Measurements from ENCODE around the gene GLRX2.

GLRX2 gene

DNA sequence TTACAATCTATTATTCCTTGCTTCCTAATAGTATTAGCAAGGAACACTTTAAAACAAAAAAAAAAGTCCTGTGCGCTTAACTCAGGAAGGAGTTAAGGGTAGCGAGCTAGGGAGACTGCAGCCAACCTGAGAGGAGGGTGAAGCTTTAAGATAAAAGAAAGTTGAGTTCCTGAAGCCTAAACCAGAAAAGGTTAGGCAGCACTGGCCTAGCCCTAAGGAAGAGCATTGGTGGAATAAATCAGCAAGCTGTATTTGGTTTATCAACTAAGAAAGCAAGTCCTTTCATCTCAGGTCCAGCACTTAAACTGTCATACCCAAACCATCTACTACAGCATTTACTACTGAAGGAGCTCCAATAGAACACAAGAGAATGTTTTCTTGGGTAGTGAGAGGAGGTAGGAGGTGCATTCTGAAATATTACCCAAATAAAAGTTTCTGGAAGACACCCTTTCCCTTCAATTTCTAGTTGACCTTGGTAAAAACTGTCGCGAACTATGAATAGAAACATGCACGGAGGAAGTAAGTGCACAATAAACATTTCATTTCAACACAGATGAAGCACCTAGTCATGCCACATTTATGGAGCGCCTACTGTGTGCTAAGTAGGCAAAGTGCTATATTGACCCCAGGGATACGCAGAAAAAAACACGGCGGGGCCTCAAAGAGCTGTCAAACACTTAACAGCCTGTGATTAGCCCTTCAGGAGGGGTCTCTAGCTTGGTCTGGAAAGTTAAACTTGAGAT is 1.3 kb downstream of the GLRX2 start:
- Mint-ChIP-seq H3K27me3 (ENCODE audit: low read depth) (peaks cover 6% of the 10 kb centered on the region), H3K27ac (peak overlapping the region; percentile 47), H3K4me1 (ENCODE audit: low read depth) (peaks cover 15% of the 10 kb centered on the region), H3K9me3 (no peaks in the 10 kb centered on the region), H3K36me3 (ENCODE audit: low read depth) (peaks cover 4% of the 10 kb centered on the region), H3K4me3 (peak overlapping the region; percentile 91)

- H3K9me3 Mint-ChIP-seq: no peaks in the 10 kb centered on the region
- H3K4me3 Mint-ChIP-seq: no peak overlapping the region
- H3K27me3 Mint-ChIP-seq (ENCODE audit: low read depth): no peaks in the 10 kb centered on the region
- H3K4me1 Mint-ChIP-seq (ENCODE audit: low read depth): peaks cover 15% of the 10 kb centered on the region
- no peak overlapping the region for H3K27ac Mint-ChIP-seq
- peaks cover 4% of the 10 kb centered on the region for H3K36me3 Mint-ChIP-seq (ENCODE audit: low read depth)
These were observed 2.6 kb downstream of the GLRX2 start for GRCh38 chr1:193102662-193103061.

DNA sequence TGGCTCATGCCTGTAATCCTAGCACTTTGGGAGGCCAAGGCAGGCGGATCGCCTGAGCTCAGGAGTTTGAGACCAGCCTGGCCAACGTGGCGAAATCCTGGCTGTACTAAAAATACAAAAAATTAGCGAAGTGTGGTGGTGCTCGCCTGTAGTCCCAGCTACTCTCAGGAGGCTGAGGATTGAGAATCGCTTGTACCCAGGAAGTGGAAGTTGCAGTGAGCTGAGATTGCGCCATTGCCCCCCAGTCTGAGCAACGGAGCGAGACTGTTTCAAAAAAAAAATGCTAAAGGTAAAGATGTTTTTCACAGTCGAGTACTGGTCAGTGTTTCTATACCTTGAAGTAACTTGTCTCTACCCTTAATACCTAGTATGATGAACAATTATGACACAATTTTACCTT is 11.1 kb downstream of the GLRX2 start:
- H3K27ac Mint-ChIP-seq: no peak overlapping the region
- no peak overlapping the region for H3K4me3 Mint-ChIP-seq
- H3K4me1 Mint-ChIP-seq (ENCODE audit: low read depth): peaks cover 1% of the 10 kb centered on the region
- H3K9me3 Mint-ChIP-seq: no peaks in the 10 kb centered on the region
- peaks cover 17% of the 10 kb centered on the region for H3K36me3 Mint-ChIP-seq (ENCODE audit: low read depth)
- no peaks in the 10 kb centered on the region for H3K27me3 Mint-ChIP-seq (ENCODE audit: low read depth)

- no peak overlapping the region for H3K4me3 Mint-ChIP-seq
- no peak overlapping the region for H3K27ac Mint-ChIP-seq
- H3K36me3 Mint-ChIP-seq (ENCODE audit: low read depth): peaks cover 7% of the 10 kb centered on the region
- H3K27me3 Mint-ChIP-seq (ENCODE audit: low read depth): no peaks in the 10 kb centered on the region
- no peaks in the 10 kb centered on the region for H3K9me3 Mint-ChIP-seq
- H3K4me1 Mint-ChIP-seq (ENCODE audit: low read depth): no peaks in the 10 kb centered on the region
These were observed 14.3 kb downstream of the GLRX2 start for GRCh38 chr1:193090865-193091264.

- Mint-ChIP-seq H3K4me1 (ENCODE audit: low read depth) (no peaks in the 10 kb centered on the region), H3K27me3 (ENCODE audit: low read depth) (no peaks in the 10 kb centered on the region), H3K4me3 (no peak overlapping the region), H3K36me3 (ENCODE audit: low read depth) (peaks cover 17% of the 10 kb centered on the region), H3K27ac (no peak overlapping the region), H3K9me3 (no peaks in the 10 kb centered on the region)
These were observed 17.3 kb downstream of the GLRX2 start for GRCh38 chr1:193087893-193088292.

DNA sequence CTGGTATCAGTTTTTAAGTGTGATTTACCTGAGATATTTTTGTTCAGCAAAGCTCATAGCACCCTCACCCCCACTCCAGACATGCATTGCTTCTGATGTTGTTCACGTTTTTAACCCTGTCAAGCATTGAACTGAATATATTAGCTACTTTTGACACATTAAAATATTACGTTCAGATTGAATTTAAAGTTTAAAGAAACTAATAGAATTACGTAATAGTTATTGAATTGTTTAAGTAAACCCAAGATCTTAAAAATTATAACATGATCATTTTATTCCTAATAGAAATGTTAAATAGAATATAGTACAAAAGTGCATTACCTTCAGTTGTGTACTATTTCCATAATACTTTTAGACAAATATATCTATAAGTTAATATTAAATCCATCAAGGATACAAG is 18.9 kb downstream of the GLRX2 start:
- Mint-ChIP-seq H3K4me1 (ENCODE audit: low read depth) (no peaks in the 10 kb centered on the region), H3K27ac (no peak overlapping the region), H3K36me3 (ENCODE audit: low read depth) (peaks cover 22% of the 10 kb centered on the region), H3K27me3 (ENCODE audit: low read depth) (no peaks in the 10 kb centered on the region), H3K4me3 (no peak overlapping the region), H3K9me3 (no peaks in the 10 kb centered on the region)

GRCh38 chr1:193085263-193085662 is 20.0 kb downstream of the GLRX2 start:
- Mint-ChIP-seq H3K36me3 (ENCODE audit: low read depth) (peaks cover 24% of the 10 kb centered on the region), H3K4me1 (ENCODE audit: low read depth) (no peaks in the 10 kb centered on the region), H3K27me3 (ENCODE audit: low read depth) (no peaks in the 10 kb centered on the region), H3K9me3 (no peaks in the 10 kb centered on the region), H3K27ac (no peak overlapping the region), H3K4me3 (no peak overlapping the region)

DNA sequence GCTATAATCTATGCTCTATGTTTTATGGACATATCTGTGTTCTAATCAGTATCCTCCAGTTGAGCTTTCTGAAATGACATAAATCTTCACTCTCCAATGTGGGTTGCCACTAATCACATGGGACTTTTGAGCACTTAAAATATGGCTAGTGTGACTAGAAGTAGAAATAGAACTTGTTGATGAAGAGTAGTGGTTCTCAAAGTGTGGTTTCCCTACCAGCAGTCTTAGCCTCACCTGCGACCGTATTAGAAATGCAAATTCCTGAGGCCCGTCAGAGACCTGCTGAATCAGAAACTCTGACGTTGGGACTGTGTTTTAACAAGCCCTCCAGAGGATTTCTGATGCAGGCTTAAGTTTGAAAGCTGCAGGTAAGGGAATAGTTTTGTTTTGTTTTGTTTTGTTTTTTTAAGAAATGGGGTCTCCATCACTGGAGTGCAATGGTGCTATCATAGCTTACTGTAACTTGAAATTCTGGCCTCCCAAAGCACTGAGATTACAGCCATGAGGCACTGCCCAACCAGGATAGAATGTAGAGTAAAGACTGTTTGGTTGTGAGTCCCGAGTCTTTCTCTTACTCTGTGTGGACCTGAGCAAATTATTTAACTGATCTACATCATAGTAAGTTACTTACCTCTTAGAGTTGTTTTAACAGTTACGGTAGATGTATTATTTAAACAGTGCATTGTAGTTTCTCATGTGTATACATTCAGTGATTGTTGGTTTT is 21.7 kb downstream of the GLRX2 start:
- Mint-ChIP-seq H3K4me1 (ENCODE audit: low read depth) (no peaks in the 10 kb centered on the region), H3K36me3 (ENCODE audit: low read depth) (peaks cover 37% of the 10 kb centered on the region), H3K27ac (no peak overlapping the region), H3K4me3 (no peak overlapping the region), H3K9me3 (no peaks in the 10 kb centered on the region), H3K27me3 (ENCODE audit: low read depth) (no peaks in the 10 kb centered on the region)

DNA sequence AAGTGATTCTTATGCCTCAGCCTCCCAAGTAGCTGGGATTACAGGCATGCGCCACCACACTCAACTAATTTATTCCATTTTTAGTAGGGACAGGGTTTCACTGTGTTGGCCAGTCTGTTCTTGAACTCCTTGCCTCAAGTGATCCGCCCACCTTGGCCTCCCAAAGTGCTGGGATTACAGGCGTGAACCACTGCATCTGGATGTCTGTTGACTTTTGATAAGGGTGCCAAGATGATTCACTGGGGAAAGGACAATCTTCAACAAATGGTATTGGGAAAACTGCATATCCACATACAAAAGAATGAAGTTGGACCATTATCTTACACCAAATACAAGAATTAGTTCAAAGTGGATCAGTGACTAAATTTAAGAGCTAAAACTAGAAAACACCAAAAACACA is 26.0 kb downstream of the GLRX2 start:
- no peaks in the 10 kb centered on the region for H3K27me3 Mint-ChIP-seq (ENCODE audit: low read depth)
- H3K9me3 Mint-ChIP-seq: peaks cover 12% of the 10 kb centered on the region
- no peaks in the 10 kb centered on the region for H3K4me1 Mint-ChIP-seq (ENCODE audit: low read depth)
- H3K27ac Mint-ChIP-seq: no peak overlapping the region
- no peak overlapping the region for H3K4me3 Mint-ChIP-seq
- peaks cover 55% of the 10 kb centered on the region for H3K36me3 Mint-ChIP-seq (ENCODE audit: low read depth)

- peaks cover 12% of the 10 kb centered on the region for H3K9me3 Mint-ChIP-seq
- no peaks in the 10 kb centered on the region for H3K27me3 Mint-ChIP-seq (ENCODE audit: low read depth)
- no peak overlapping the region for H3K27ac Mint-ChIP-seq
- no peak overlapping the region for H3K4me3 Mint-ChIP-seq
- peaks cover 51% of the 10 kb centered on the region for H3K36me3 Mint-ChIP-seq (ENCODE audit: low read depth)
- no peaks in the 10 kb centered on the region for H3K4me1 Mint-ChIP-seq (ENCODE audit: low read depth)
These were observed 27.2 kb downstream of the GLRX2 start for GRCh38 chr1:193077991-193078390.

- no peaks in the 10 kb centered on the region for H3K27me3 Mint-ChIP-seq (ENCODE audit: low read depth)
- H3K4me3 Mint-ChIP-seq: no peak overlapping the region
- H3K4me1 Mint-ChIP-seq (ENCODE audit: low read depth): peaks cover 27% of the 10 kb centered on the region
- no peak overlapping the region for H3K27ac Mint-ChIP-seq
- H3K9me3 Mint-ChIP-seq: no peaks in the 10 kb centered on the region
- peaks cover 18% of the 10 kb centered on the region for H3K36me3 Mint-ChIP-seq (ENCODE audit: low read depth)
These were observed 34.3 kb downstream of the GLRX2 start for GRCh38 chr1:193070942-193071341.

DNA sequence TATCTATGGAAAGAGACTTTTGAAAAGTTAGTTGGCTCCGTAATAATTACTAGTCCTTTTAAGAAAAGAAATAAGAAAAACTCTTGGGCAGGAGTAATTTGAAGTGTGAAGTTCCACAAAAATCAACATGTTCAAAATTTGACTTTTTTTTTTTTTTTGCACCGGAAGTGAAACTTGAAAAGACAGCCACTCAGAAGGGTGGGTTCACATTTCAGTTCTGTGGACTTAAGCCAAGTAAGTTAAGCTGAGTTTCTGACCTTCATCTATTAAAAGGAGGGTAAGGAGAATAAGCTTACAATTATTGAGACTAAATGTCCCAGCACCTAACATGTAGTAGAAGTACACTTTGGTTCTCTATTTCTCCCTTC is 34.8 kb downstream of the GLRX2 start:
- Mint-ChIP-seq H3K4me3 (no peak overlapping the region), H3K27ac (no peak overlapping the region), H3K9me3 (no peaks in the 10 kb centered on the region), H3K27me3 (ENCODE audit: low read depth) (no peaks in the 10 kb centered on the region), H3K4me1 (ENCODE audit: low read depth) (peaks cover 31% of the 10 kb centered on the region), H3K36me3 (ENCODE audit: low read depth) (peaks cover 14% of the 10 kb centered on the region)

DNA sequence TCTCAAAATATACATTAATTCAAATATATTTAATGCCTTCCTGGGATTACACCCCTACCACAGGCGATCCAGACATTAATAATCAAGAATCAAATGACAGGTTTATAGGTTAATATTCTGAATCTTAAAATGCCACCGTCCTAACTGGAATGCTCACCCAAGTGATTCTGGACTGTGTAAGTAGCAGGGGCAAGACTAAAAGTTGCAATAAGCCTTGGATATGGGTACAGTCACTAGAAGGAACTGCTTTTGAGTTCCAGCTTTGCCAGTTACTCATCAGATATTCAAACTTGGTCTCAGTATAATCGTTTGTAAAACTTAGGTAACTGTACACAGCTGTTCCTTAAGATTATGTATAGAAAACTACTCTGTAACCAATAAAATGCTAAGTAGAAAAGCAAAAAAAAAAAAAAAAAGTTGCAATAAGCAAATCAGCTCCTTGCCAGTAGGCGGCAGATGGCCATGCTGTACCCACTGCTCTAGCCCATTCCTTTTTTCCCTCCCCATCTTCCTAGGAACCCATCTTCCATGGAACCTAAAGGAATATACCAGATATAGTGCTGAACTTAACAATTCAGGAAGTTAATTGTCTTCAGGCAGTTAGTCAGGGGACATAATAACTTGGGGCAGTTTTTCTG is 35.3 kb downstream of the GLRX2 start:
- no peak overlapping the region for H3K27ac Mint-ChIP-seq
- H3K4me3 Mint-ChIP-seq: no peak overlapping the region
- H3K4me1 Mint-ChIP-seq (ENCODE audit: low read depth): peaks cover 31% of the 10 kb centered on the region
- H3K27me3 Mint-ChIP-seq (ENCODE audit: low read depth): no peaks in the 10 kb centered on the region
- H3K36me3 Mint-ChIP-seq (ENCODE audit: low read depth): peaks cover 14% of the 10 kb centered on the region
- H3K9me3 Mint-ChIP-seq: no peaks in the 10 kb centered on the region

- H3K27ac Mint-ChIP-seq: no peak overlapping the region
- no peaks in the 10 kb centered on the region for H3K27me3 Mint-ChIP-seq (ENCODE audit: low read depth)
- H3K4me1 Mint-ChIP-seq (ENCODE audit: low read depth): peaks cover 38% of the 10 kb centered on the region
- H3K36me3 Mint-ChIP-seq (ENCODE audit: low read depth): peaks cover 10% of the 10 kb centered on the region
- H3K9me3 Mint-ChIP-seq: no peaks in the 10 kb centered on the region
- no peak overlapping the region for H3K4me3 Mint-ChIP-seq
These were observed 37.2 kb downstream of the GLRX2 start for GRCh38 chr1:193068013-193068412.

- peaks cover 45% of the 10 kb centered on the region for H3K4me1 Mint-ChIP-seq (ENCODE audit: low read depth)
- no peaks in the 10 kb centered on the region for H3K9me3 Mint-ChIP-seq
- H3K4me3 Mint-ChIP-seq: no peak overlapping the region
- no peak overlapping the region for H3K27ac Mint-ChIP-seq
- H3K27me3 Mint-ChIP-seq (ENCODE audit: low read depth): no peaks in the 10 kb centered on the region
- H3K36me3 Mint-ChIP-seq (ENCODE audit: low read depth): peaks cover 12% of the 10 kb centered on the region
These were observed 38.6 kb downstream of the GLRX2 start for GRCh38 chr1:193066606-193067005.
